H1 (cell line): ENCODE results near the gene RIPPLY2. TPM values are rescaled to one million over a fixed set of nuclear protein-coding genes. Genes with fewer than 3 reads are reported as not detected.

Experiments
- CTCF ChIA-PET: fragments of 300-600 bp; sonication (Branson Sonifier 250); formaldehyde crosslinking; loops from one replicate; lab custom pipeline; 2021; ENCODE audit not compliant: partially characterized antibody; lab: Charles Lee
- POLR2A ChIA-PET: fragments of 300-600 bp; sonication (Branson Sonifier 250); formaldehyde crosslinking; loops from one replicate; lab custom pipeline; 2021; ENCODE audit warnings: inconsistent platforms; ENCODE audit not compliant: partially characterized antibody; lab: Charles Lee
- DNase-seq, 2 experiments: peaks; one replicate each; pipeline versions ENCODE4 v3.0.0 to v3.0.0-alpha.2; 2010 to 2022; ENCODE audit warnings: low spot score in 2 of 2, low read depth in 1 of 2, mixed read lengths in 1 of 2
- FAIRE-seq: peaks from 2 replicates; lab custom pipeline; 2011; peaks lifted over from hg19 to GRCh38; lab: Jason Lieb, UNC
- H2AFZ ChIP-seq: 2 replicates; pipeline ENCODE4 v1.8.1; 2012; ENCODE audit warnings: low read length, inconsistent platforms
- H2AK5ac ChIP-seq: 2 replicates; pipeline ENCODE4 v1.6.1; 2013; ENCODE audit warnings: low read depth, low read length
- H2BK120ac ChIP-seq: replicated peaks from 2 replicates; pipeline ENCODE3; 2013; ENCODE audit warnings: low read depth, low read length, inconsistent platforms
- H2BK12ac ChIP-seq: 2 replicates; pipeline ENCODE4 v1.6.1; 2013; ENCODE audit warnings: low read depth, low read length
- H2BK15ac ChIP-seq: 2 replicates; pipeline ENCODE4 v1.6.1; 2013; ENCODE audit warnings: low read length
- H2BK20ac ChIP-seq: 2 replicates; pipeline ENCODE4 v1.6.1; 2013; ENCODE audit warnings: low read length
- H2BK5ac ChIP-seq: 2 replicates; pipeline ENCODE4 v1.6.1; 2013; ENCODE audit warnings: low read depth, low read length
- H3K14ac ChIP-seq: 2 replicates; pipeline ENCODE4 v1.6.1; 2013; ENCODE audit warnings: inconsistent platforms; ENCODE audit not compliant: insufficient read length
- H3K18ac ChIP-seq: 2 replicates; pipeline ENCODE4 v1.6.1; 2013; ENCODE audit warnings: low read length; ENCODE audit errors: extremely low read depth
- H3K23ac ChIP-seq: 2 replicates; pipeline ENCODE4 v1.6.1; 2013; ENCODE audit warnings: inconsistent platforms; ENCODE audit not compliant: insufficient read length
- H3K23me2 ChIP-seq: 2 replicates; pipeline ENCODE4 v1.6.1; 2013; ENCODE audit warnings: low read depth, low read length
- H3K27ac ChIP-seq: 2 replicates; pipeline ENCODE4 v1.6.1; 2011; ENCODE audit warnings: low read depth, low read length, inconsistent platforms
- H3K27me3 ChIP-seq, 4 experiments: replicated peaks in 1 of 4; 1 replicate in 1 of 4; 2 replicates in 3 of 4; pipeline versions ENCODE4 v1.6.1 to v1.8.1; 2011 to 2013; ENCODE audit warnings: low read length in 3 of 4, mild to moderate bottlenecking in 3 of 4, inconsistent platforms in 2 of 4, mixed read lengths in 2 of 4, moderate library complexity in 1 of 4; ENCODE audit not compliant: control insufficient read depth in 3 of 4, insufficient read depth in 3 of 4; ENCODE audit errors: extremely low read depth in 1 of 4
- H3K36me3 ChIP-seq, 4 experiments: 2 replicates each; pipeline versions ENCODE4 v1.6.1 to v1.8.1; 2011 to 2013; ENCODE audit warnings: mild to moderate bottlenecking in 4 of 4, low read length in 3 of 4, moderate library complexity in 2 of 4, control low read depth in 1 of 4, inconsistent platforms in 1 of 4; ENCODE audit not compliant: insufficient read depth in 4 of 4, control insufficient read depth in 2 of 4
- H3K4ac ChIP-seq: replicated peaks from 2 replicates; pipeline ENCODE3; 2013; ENCODE audit warnings: low read length, low read depth, mixed read lengths, inconsistent platforms; ENCODE audit not compliant: insufficient read length
- H3K4me1 ChIP-seq, 4 experiments: replicated peaks in 1 of 4; 1 replicate in 1 of 4; 2 replicates in 3 of 4; pipeline versions ENCODE4 v1.6.1 to v1.8.1; 2011 to 2013; ENCODE audit warnings: low read length in 3 of 4, inconsistent platforms in 2 of 4, mixed read lengths in 1 of 4; ENCODE audit not compliant: insufficient read depth in 4 of 4, control insufficient read depth in 3 of 4
- H3K4me2 ChIP-seq, 2 experiments: 2 replicates each; pipeline versions ENCODE4 v1.6.1 to v1.8.1; 2011 to 2013; ENCODE audit warnings: low read depth in 2 of 2, low read length in 2 of 2, control low read depth in 1 of 2, inconsistent platforms in 1 of 2, mild to moderate bottlenecking in 1 of 2; ENCODE audit not compliant: insufficient read depth in 1 of 2
- H3K4me3 ChIP-seq, 4 experiments: fragments of 200-600, 300-600 bp in 1 of 4; sonication (generic), shearing (Covaris generic), sonication (Bioruptor Twin) in 1 of 4; 2 replicates each; pipeline versions ENCODE4 v1.5.1 to v1.8.1; 2011 to 2016; ENCODE audit warnings: low read length in 4 of 4, low read depth in 3 of 4, control low read depth in 2 of 4, inconsistent platforms in 2 of 4, mild to moderate bottlenecking in 2 of 4, mixed read lengths in 1 of 4, moderate library complexity in 1 of 4; ENCODE audit not compliant: insufficient read depth in 2 of 4; ENCODE audit errors: extremely low read depth in 1 of 4
- H3K56ac ChIP-seq: replicated peaks from 2 replicates; pipeline ENCODE3; 2013; ENCODE audit warnings: low read depth, mild to moderate bottlenecking, mixed read lengths, low read length, inconsistent platforms; ENCODE audit not compliant: insufficient read length
- H3K79me1 ChIP-seq: 2 replicates; pipeline ENCODE4 v1.6.1; 2013; ENCODE audit warnings: low read depth, low read length, control low read depth
- H3K79me2 ChIP-seq, 2 experiments: 2 replicates each; pipeline versions ENCODE4 v1.6.1 to v1.8.1; 2012 to 2013; ENCODE audit warnings: low read length in 2 of 2, mild to moderate bottlenecking in 2 of 2, inconsistent platforms in 1 of 2; ENCODE audit not compliant: insufficient read depth in 2 of 2, control insufficient read depth in 1 of 2
- H3K9ac ChIP-seq, 4 experiments: replicated peaks in 1 of 4; 1 replicate in 1 of 4; 2 replicates in 3 of 4; pipeline versions ENCODE4 v1.6.1 to v1.8.1; 2011 to 2013; ENCODE audit warnings: low read depth in 3 of 4, low read length in 3 of 4, control low read depth in 2 of 4, mild to moderate bottlenecking in 2 of 4, moderate library complexity in 2 of 4, inconsistent platforms in 1 of 4; ENCODE audit errors: extremely low read depth in 1 of 4
- H3K9me3 ChIP-seq, 2 experiments: 2 replicates each; pipeline versions ENCODE4 v1.6.1 to v1.8.1; 2012 to 2013; ENCODE audit warnings: mild to moderate bottlenecking in 2 of 2, moderate library complexity in 2 of 2, control low read depth in 1 of 2, inconsistent platforms in 1 of 2, low read depth in 1 of 2, low read length in 1 of 2, mixed read lengths in 1 of 2; ENCODE audit not compliant: insufficient read depth in 2 of 2
- H4K20me1 ChIP-seq, 2 experiments: replicated peaks in 1 of 2; 2 replicates each; pipeline versions ENCODE3 to v1.8.1; 2011 to 2013; ENCODE audit warnings: inconsistent platforms in 2 of 2, low read length in 2 of 2, mild to moderate bottlenecking in 1 of 2; ENCODE audit not compliant: insufficient read depth in 2 of 2, control insufficient read depth in 1 of 2
- H4K5ac ChIP-seq: 2 replicates; pipeline ENCODE4 v1.6.1; 2013; ENCODE audit warnings: low read length, low read depth, mixed read lengths, inconsistent platforms; ENCODE audit not compliant: insufficient read length
- H4K8ac ChIP-seq: 2 replicates; pipeline ENCODE4 v1.8.0; 2013; ENCODE audit warnings: mild to moderate bottlenecking, moderate library complexity, low read length, inconsistent platforms; ENCODE audit not compliant: insufficient read depth; ENCODE audit errors: extremely low read depth
- H4K91ac ChIP-seq: replicated peaks from 2 replicates; pipeline ENCODE3; 2013; ENCODE audit warnings: low read length, mixed read lengths, inconsistent platforms; ENCODE audit not compliant: insufficient read length
- ATF2 ChIP-seq: IDR thresholded peaks from 2 replicates; pipeline ENCODE4 v1.6.1; 2012; ENCODE audit warnings: low read length, inconsistent platforms
- BACH1 ChIP-seq: IDR thresholded peaks from 2 replicates; pipeline ENCODE4 v1.6.1; 2012; ENCODE audit warnings: low read length, improper control_type of control experiment
- CEBPB ChIP-seq: IDR thresholded peaks from 2 replicates; pipeline ENCODE4 v1.6.1; 2012; ENCODE audit warnings: low read depth, low read length
- CHD1 ChIP-seq: IDR thresholded peaks from 2 replicates; pipeline ENCODE4 v1.6.1; 2012; ENCODE audit warnings: low read depth, low read length, improper control_type of control experiment
- CREB1 ChIP-seq: IDR thresholded peaks from 2 replicates; pipeline ENCODE4 v1.6.1; 2012; ENCODE audit warnings: inconsistent platforms
- GABPA ChIP-seq: IDR thresholded peaks from 2 replicates; pipeline ENCODE4 v1.6.1; 2011; ENCODE audit warnings: mild to moderate bottlenecking, low read length, moderate library complexity, borderline replicate concordance; ENCODE audit not compliant: insufficient read depth
- HDAC2 ChIP-seq, 2 experiments: fragments of 300-600 bp in 1 of 2; sonication (generic) in 1 of 2; IDR thresholded peaks; 2 replicates each; pipeline ENCODE4 v1.6.1; 2011 to 2012; ENCODE audit warnings: low read depth in 2 of 2, low read length in 2 of 2, mild to moderate bottlenecking in 2 of 2, moderate library complexity in 2 of 2, borderline replicate concordance in 1 of 2, inconsistent platforms in 1 of 2
- JUN ChIP-seq: IDR thresholded peaks from 2 replicates; pipeline ENCODE4 v1.6.1; 2011; ENCODE audit warnings: low read depth, mild to moderate bottlenecking, improper control_type of control experiment, low read length
- MAFK ChIP-seq: IDR thresholded peaks from 2 replicates; pipeline ENCODE4 v1.6.1; 2012; ENCODE audit warnings: low read depth, mild to moderate bottlenecking, improper control_type of control experiment, low read length
- SIRT6 ChIP-seq: IDR thresholded peaks from one replicate; pipeline ENCODE4 v1.7.1; 2012; ENCODE audit warnings: low read length, inconsistent platforms
- SIX5 ChIP-seq: IDR thresholded peaks from 2 replicates; pipeline ENCODE4 v1.6.1; 2011; ENCODE audit warnings: mild to moderate bottlenecking, low read depth, low read length
- TAF1 ChIP-seq: IDR thresholded peaks from 2 replicates; pipeline ENCODE4 v1.6.1; 2011; ENCODE audit warnings: mild to moderate bottlenecking, low read depth, low read length
- TAF7 ChIP-seq: optimal IDR thresholded peaks from 2 replicates; pipeline ENCODE3; 2011; ENCODE audit warnings: low read depth, mild to moderate bottlenecking, inconsistent platforms, low read length, moderate library complexity, borderline replicate concordance
- TBP ChIP-seq: IDR thresholded peaks from 2 replicates; pipeline ENCODE4 v1.6.1; 2011; ENCODE audit warnings: low read depth, low read length, improper control_type of control experiment
- TEAD4 ChIP-seq: IDR thresholded peaks from 2 replicates; pipeline ENCODE4 v1.6.1; 2012; ENCODE audit warnings: low read depth, low read length, inconsistent platforms, mixed read lengths
- YY1 ChIP-seq: IDR thresholded peaks from 2 replicates; pipeline ENCODE4 v1.6.1; 2011; ENCODE audit warnings: low read depth, mild to moderate bottlenecking, low read length
- polyA plus RNA-seq, 7 experiments: library from polyadenylated mRNA; depleted of rRNA in 3 of 7; stranded (reverse) in 5 of 7; unstranded in 2 of 7; fragments of >200 nt in 5 of 7; fragments of 200-250 nt in 2 of 7; gene quantifications; 1 replicate in 5 of 7; 2 replicates in 1 of 7; 4 replicates in 1 of 7; pipeline versions ENCODE4 v1.2.1 to v1.2.3, GENCODE V29; 2011 to 2013; ENCODE audit warnings: missing spikeins in 2 of 7, mixed read lengths in 2 of 7
- total RNA-seq: library from RNA; stranded (reverse); fragmentation: NEBNext Ultra II Directional; extraction: Animal tissue kit (Norgen Biotek cat#: 25700); gene quantifications from 2 replicates; pipeline ENCODE4 v1.2.1, GENCODE V29; 2021

The RIPPLY2 gene
- total and polyA plus RNA-seq, 2 of the 8 experiments (the other 6 are each of a cell fraction or from before 2014, with no cell fraction given) = 0.74 to 1.5 TPM

GRCh38 chr6:83873869-83874268 lies 20.7 kb downstream of the RIPPLY2 start:
- H3K18ac ChIP-seq = no peak overlapping the region
- no peak overlapping the region for H4K8ac ChIP-seq
- no peak overlapping the region for H3K23ac ChIP-seq
- H3K9me3 ChIP-seq = no peaks in the 10 kb centered on the region
- no peak overlapping the region for H3K27ac ChIP-seq
- no peak overlapping the region for H2BK12ac ChIP-seq
- no peak overlapping the region for H2BK15ac ChIP-seq
- no peak overlapping the region for H2BK5ac ChIP-seq
- H4K20me1 ChIP-seq = no peaks in the 10 kb centered on the region
- no peak overlapping the region for H2AFZ ChIP-seq
- no peaks in the 10 kb centered on the region for H3K27me3 ChIP-seq
- H2BK120ac ChIP-seq = no peak overlapping the region
- ChIA-PET POLR2A (no interaction called here), CTCF (no interaction called here)
- H2AK5ac ChIP-seq = no peak overlapping the region
- no peaks in the 10 kb centered on the region for H3K23me2 ChIP-seq
- H3K9ac ChIP-seq = no peak overlapping the region
- no peak overlapping the region for H4K91ac ChIP-seq
- H3K79me1 ChIP-seq = no peaks in the 10 kb centered on the region
- no peak overlapping the region for H2BK20ac ChIP-seq
- no peak overlapping the region for H3K56ac ChIP-seq
- H4K5ac ChIP-seq = no peak overlapping the region
- H3K4me3 ChIP-seq = no peak overlapping the region
- peaks cover 0 to 5% of the 10 kb centered on the region in 2 experiments; a peak in 1 of 4 replicates for H3K79me2 ChIP-seq
- DNase-seq (no peak), FAIRE-seq (no peak)
- H3K14ac ChIP-seq = no peak overlapping the region
- no peak overlapping the region for H3K4me2 ChIP-seq
- no peak overlapping the region for H3K4ac ChIP-seq
- H3K36me3 ChIP-seq = no peaks in the 10 kb centered on the region
- H3K4me1 ChIP-seq = peaks cover 0 to 4% (median under 1%) of the 10 kb centered on the region in 4 experiments; a peak in 2 of 7 replicates
- no peak for TF ChIP-seq TEAD4
- TF ChIP-seq JUN = no peak
- no peak for TF ChIP-seq TAF7
- TF ChIP-seq CHD1 = no peak
- no peak for TF ChIP-seq CREB1
- TF ChIP-seq GABPA = no peak
- TF ChIP-seq HDAC2 (IDR thresholded peaks at IDR 0.05; ENCODE audit: borderline replicate concordance in 1 of 2, low read depth in 2 of 2, low read length in 2 of 2) = no peak
- TF ChIP-seq YY1 = no peak
- no peak for TF ChIP-seq MAFK
- TF ChIP-seq BACH1 = no peak
- TF ChIP-seq TBP = no peak
- no peak for TF ChIP-seq ATF2
- no peak for TF ChIP-seq TAF1
- no peak for TF ChIP-seq SIX5
- TF ChIP-seq CEBPB = no peak
- no peak for TF ChIP-seq SIRT6
